HL-60 (cell line): ENCODE measurements around the gene ADAM19.

Experiments used
- DNase-seq, 2 experiments: peaks; one replicate each; pipeline ENCODE4 v3.0.0-alpha.2; 2010 to 2020; ENCODE audit warnings: low read depth in 1 of 2, low spot score in 1 of 2
- H3K27ac ChIP-seq: fragments of 250-450 bp; sonication (Bioruptor Pico); replicated peaks from 2 replicates; pipeline ENCODE4 v1.5.1; 2020; ENCODE audit warnings: mild to moderate bottlenecking, moderate library complexity
- H3K27me3 ChIP-seq: fragments of 250-450 bp; sonication (Bioruptor Pico); 2 replicates; pipeline ENCODE4 v1.5.1; 2021; ENCODE audit warnings: mild to moderate bottlenecking, moderate library complexity; ENCODE audit not compliant: insufficient read depth, poor library complexity, severe bottlenecking
- H3K4me3 ChIP-seq: replicated peaks from 2 replicates; pipeline ENCODE4 v1.5.1; 2011; ENCODE audit warnings: mild to moderate bottlenecking, control low read depth, low read length; ENCODE audit not compliant: insufficient read depth
- GABPA ChIP-seq: IDR thresholded peaks from 2 replicates; pipeline ENCODE4 v1.6.1; 2012; ENCODE audit warnings: low read depth
- POLR2AphosphoS5 ChIP-seq: IDR thresholded peaks from 2 replicates; pipeline ENCODE4 v1.6.1; 2012; ENCODE audit warnings: low read depth
- SPI1 ChIP-seq: IDR thresholded peaks from 2 replicates; pipeline ENCODE4 v1.6.1; 2012; ENCODE audit warnings: low read depth, mild to moderate bottlenecking, borderline replicate concordance
- TF ChIP-seq, protein P1 (sequence below): IDR thresholded peaks from one replicate; pipeline ENCODE4 v1.5.1; 2011; ENCODE audit warnings: low read length, control low read depth, inconsistent platforms; ENCODE audit not compliant: insufficient read depth
- TF ChIP-seq, protein P2 (sequence below): IDR thresholded peaks from 2 replicates; pipeline ENCODE4 v1.6.1; 2012; ENCODE audit warnings: low read depth; ENCODE audit not compliant: insufficient replicate concordance

Gene ADAM19

DNA sequence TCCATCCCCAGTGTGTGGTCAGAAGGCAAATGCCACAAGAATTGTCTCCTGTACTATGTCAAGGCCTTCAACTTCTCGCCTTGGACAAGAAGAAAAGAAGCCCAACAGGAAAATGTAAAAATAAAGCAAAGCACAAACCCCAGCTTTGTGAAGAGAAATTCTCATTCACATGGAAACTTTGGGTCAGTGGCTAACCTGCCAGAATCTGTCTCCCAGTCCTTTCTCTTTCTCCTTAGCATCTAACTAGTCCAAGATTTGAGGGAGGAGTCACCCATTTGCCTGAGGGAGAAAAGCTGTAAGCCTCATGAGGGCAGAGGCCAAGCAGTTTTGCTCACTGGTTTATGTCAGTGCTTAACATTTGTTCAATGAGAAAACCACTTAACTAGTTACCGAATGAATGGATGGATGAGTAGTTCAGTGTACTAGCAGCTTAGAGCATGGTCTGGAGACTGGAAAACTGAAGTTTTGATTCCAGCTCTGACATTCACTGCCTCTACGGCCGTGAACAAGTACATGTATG lies 36.0 kb downstream of the ADAM19 start:
- Histone ChIP-seq H3K27me3 (no peaks in the 10 kb centered on the region), H3K27ac (no peak overlapping the region), H3K4me3 (no peak overlapping the region)
- TF ChIP-seq GABPA: no peak
- TF ChIP-seq, protein P1, sequence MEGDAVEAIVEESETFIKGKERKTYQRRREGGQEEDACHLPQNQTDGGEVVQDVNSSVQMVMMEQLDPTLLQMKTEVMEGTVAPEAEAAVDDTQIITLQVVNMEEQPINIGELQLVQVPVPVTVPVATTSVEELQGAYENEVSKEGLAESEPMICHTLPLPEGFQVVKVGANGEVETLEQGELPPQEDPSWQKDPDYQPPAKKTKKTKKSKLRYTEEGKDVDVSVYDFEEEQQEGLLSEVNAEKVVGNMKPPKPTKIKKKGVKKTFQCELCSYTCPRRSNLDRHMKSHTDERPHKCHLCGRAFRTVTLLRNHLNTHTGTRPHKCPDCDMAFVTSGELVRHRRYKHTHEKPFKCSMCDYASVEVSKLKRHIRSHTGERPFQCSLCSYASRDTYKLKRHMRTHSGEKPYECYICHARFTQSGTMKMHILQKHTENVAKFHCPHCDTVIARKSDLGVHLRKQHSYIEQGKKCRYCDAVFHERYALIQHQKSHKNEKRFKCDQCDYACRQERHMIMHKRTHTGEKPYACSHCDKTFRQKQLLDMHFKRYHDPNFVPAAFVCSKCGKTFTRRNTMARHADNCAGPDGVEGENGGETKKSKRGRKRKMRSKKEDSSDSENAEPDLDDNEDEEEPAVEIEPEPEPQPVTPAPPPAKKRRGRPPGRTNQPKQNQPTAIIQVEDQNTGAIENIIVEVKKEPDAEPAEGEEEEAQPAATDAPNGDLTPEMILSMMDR: no peak
- TF ChIP-seq, protein P2, sequence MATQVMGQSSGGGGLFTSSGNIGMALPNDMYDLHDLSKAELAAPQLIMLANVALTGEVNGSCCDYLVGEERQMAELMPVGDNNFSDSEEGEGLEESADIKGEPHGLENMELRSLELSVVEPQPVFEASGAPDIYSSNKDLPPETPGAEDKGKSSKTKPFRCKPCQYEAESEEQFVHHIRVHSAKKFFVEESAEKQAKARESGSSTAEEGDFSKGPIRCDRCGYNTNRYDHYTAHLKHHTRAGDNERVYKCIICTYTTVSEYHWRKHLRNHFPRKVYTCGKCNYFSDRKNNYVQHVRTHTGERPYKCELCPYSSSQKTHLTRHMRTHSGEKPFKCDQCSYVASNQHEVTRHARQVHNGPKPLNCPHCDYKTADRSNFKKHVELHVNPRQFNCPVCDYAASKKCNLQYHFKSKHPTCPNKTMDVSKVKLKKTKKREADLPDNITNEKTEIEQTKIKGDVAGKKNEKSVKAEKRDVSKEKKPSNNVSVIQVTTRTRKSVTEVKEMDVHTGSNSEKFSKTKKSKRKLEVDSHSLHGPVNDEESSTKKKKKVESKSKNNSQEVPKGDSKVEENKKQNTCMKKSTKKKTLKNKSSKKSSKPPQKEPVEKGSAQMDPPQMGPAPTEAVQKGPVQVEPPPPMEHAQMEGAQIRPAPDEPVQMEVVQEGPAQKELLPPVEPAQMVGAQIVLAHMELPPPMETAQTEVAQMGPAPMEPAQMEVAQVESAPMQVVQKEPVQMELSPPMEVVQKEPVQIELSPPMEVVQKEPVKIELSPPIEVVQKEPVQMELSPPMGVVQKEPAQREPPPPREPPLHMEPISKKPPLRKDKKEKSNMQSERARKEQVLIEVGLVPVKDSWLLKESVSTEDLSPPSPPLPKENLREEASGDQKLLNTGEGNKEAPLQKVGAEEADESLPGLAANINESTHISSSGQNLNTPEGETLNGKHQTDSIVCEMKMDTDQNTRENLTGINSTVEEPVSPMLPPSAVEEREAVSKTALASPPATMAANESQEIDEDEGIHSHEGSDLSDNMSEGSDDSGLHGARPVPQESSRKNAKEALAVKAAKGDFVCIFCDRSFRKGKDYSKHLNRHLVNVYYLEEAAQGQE: no peak
- no peak for TF ChIP-seq SPI1
- no peak for TF ChIP-seq POLR2AphosphoS5
- no peak for DNase-seq

DNA sequence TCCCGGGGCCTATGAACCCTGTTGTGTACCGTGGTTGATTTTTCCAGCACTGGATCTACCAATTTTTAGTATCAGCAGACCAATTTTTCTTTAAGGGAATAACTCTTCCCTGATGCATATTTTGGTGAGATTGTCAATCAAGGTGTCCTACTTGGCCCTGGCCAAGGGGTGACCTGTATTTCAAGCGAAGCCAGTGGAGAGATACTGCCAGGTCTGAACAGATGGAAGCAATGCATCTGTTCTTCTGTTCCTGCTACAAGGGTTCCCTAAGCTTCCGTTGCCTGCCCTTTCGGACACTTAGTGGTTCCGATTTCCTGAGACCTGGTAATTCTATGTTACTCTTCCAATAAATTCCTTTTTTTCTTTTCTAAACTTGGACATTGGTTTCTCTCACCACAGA lies 37.3 kb downstream of the ADAM19 start:
- TF ChIP-seq, protein P1: no peak
- no peak for TF ChIP-seq SPI1
- no peak for TF ChIP-seq GABPA
- TF ChIP-seq POLR2AphosphoS5: no peak
- TF ChIP-seq, protein P2: no peak
- H3K27ac ChIP-seq: no peak overlapping the region
- H3K27me3 ChIP-seq: no peaks in the 10 kb centered on the region
- DNase-seq: no peak
- no peak overlapping the region for H3K4me3 ChIP-seq

DNA sequence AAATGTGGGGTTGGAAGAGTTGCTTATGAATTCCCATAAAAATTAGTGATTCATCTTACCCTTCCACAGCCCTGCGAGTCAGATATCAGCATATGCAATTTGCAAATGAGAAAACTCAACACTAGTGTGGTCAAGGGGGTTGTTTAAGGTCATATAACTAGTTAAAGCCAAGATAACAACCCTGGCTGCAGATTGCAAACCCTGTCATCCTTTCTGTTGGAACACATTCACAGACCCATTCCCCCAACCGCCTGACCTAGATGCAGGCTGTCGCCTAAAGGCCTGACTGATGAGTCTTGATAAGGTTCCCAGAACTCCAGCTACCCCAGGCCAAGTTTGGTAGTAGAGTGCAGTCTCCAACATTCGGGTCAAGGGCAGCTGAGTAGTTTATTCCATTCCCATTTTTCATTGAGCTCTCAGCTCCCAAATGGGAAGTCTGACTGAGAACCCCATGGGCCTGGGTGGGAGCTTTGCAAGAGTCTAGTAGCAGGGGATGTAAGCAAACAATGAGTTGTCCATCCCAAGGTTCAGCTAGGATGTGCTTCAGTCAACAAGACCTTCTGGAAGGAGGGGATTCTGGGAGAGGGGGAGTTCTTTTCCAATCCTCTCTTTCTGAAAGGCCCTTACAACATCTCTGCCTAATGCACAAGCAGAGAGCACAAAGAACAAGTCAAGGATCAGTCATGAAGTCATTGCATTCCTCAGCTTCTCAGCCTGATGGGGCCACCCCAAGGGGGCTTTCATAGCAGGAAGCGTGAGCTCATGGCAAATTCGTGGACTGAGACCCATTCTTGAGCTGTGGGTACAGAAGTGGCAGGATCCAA lies 40.3 kb downstream of the ADAM19 start:
- DNase-seq: no peak
- Histone ChIP-seq H3K27me3 (no peaks in the 10 kb centered on the region), H3K27ac (no peak overlapping the region), H3K4me3 (no peak overlapping the region)
- TF ChIP-seq, protein P2: no peak
- no peak for TF ChIP-seq POLR2AphosphoS5
- TF ChIP-seq, protein P1: no peak
- no peak for TF ChIP-seq SPI1
- TF ChIP-seq GABPA: no peak
